PC-3 (cell line): ENCODE measurements around the gene RAB34. TPM values are rescaled to one million over a fixed set of nuclear protein-coding genes. Genes with fewer than 3 reads are reported as not detected.

Source experiments
- ATAC-seq: fragments of 200-7000 bp; cut with Tn5 transposase; 2 replicates; pipeline ENCODE4 v1.9.1; 2020; ENCODE audit warnings: mild to moderate bottlenecking, moderate library complexity
- BruUV-seq: library from RNA; stranded (reverse); fragments of 400-500 nt; replicated peaks from 2 replicates; lab custom pipeline; 2021; lab: Mats Ljungman, UMichigan
- CTCF ChIA-PET: fragments of 300-600 bp; sonication (Branson Sonifier 250); formaldehyde crosslinking; loops from one replicate; lab custom pipeline; 2022; ENCODE audit warnings: antibody characterized with exemption; lab: Charles Lee
- POLR2A ChIA-PET: fragments of 300-600 bp; sonication (Branson Sonifier 250); formaldehyde crosslinking; loops from one replicate; lab custom pipeline; 2022; ENCODE audit warnings: antibody characterized with exemption; ENCODE audit not compliant: unreplicated experiment; lab: Charles Lee
- DNase-seq: peaks from one replicate; pipeline ENCODE4 v3.0.0-alpha.2; 2015
- H2AFZ ChIP-seq: fragments of 300-600 bp; sonication (generic); 2 replicates; pipeline ENCODE4 v1.6.0; 2016; ENCODE audit warnings: antibody characterized with exemption, low read length
- H3F3A ChIP-seq: fragments of 300-600 bp; sonication (generic); one replicate; pipeline ENCODE4 v1.6.0; 2017; ENCODE audit warnings: antibody characterized with exemption, low read length, control low read depth, mild to moderate bottlenecking; ENCODE audit not compliant: unreplicated experiment
- H3K27ac ChIP-seq: fragments of 300-600 bp; sonication (generic); 2 replicates; pipeline ENCODE4 v1.5.1; 2016; ENCODE audit warnings: mild to moderate bottlenecking, low read length
- H3K27me3 ChIP-seq: fragments of 300-600 bp; sonication (generic); 2 replicates; pipeline ENCODE4 v1.6.1; 2016; ENCODE audit warnings: low read length, mixed read lengths
- H3K36me3 ChIP-seq: fragments of 300-600 bp; sonication (generic); 2 replicates; pipeline ENCODE4 v1.6.1; 2016; ENCODE audit warnings: low read depth, mixed run types, low read length, mixed read lengths
- H3K4me1 ChIP-seq: fragments of 300-600 bp; sonication (generic); 2 replicates; pipeline ENCODE4 v1.5.1; 2016; ENCODE audit warnings: low read length; ENCODE audit not compliant: insufficient read depth
- H3K4me2 ChIP-seq: fragments of 300-600 bp; sonication (generic); 2 replicates; pipeline ENCODE4 v1.6.0; 2016; ENCODE audit warnings: low read length
- H3K4me3 ChIP-seq: fragments of 300-600 bp; sonication (generic); 2 replicates; pipeline ENCODE4 v1.5.1; 2016; ENCODE audit warnings: mild to moderate bottlenecking, low read length, mixed read lengths
- H3K79me2 ChIP-seq: fragments of 300-600 bp; sonication (generic); 2 replicates; pipeline ENCODE4 v1.6.1; 2017; ENCODE audit warnings: low read length, mixed read lengths
- H3K9ac ChIP-seq: fragments of 300-600 bp; sonication (generic); 2 replicates; pipeline ENCODE4 v1.6.0; 2016; ENCODE audit warnings: mild to moderate bottlenecking, low read length
- H3K9me2 ChIP-seq: fragments of 300-600 bp; sonication (generic); replicated peaks from 2 replicates; pipeline ENCODE4 v1.6.1; 2016; ENCODE audit warnings: mixed run types, low read length, mixed read lengths
- H3K9me3 ChIP-seq: fragments of 300-600 bp; sonication (generic); 2 replicates; pipeline ENCODE4 v1.6.1; 2016; ENCODE audit warnings: low read length, mixed read lengths
- H4K20me1 ChIP-seq: fragments of 300-600 bp; sonication (generic); 2 replicates; pipeline ENCODE4 v1.6.1; 2016; ENCODE audit warnings: low read length, mixed read lengths
- CTCF ChIP-seq: fragments of 300-600 bp; sonication (generic); conservative IDR thresholded peaks from 2 replicates; pipeline ENCODE4 v1.5.1; 2017; ENCODE audit warnings: antibody characterized with exemption, low read depth, mild to moderate bottlenecking, low read length
- EZH2 ChIP-seq: fragments of 300-600 bp; sonication (generic); IDR thresholded peaks from one replicate; pipeline ENCODE4 v1.6.1; 2017; ENCODE audit warnings: antibody characterized with exemption, mild to moderate bottlenecking, low read length; ENCODE audit not compliant: unreplicated experiment
- EZH2phosphoT487 ChIP-seq: fragments of 300-600 bp; sonication (generic); IDR thresholded peaks from 2 replicates; pipeline ENCODE4 v1.6.1; 2018; ENCODE audit warnings: mild to moderate bottlenecking, antibody characterized with exemption, low read length, borderline replicate concordance
- intact Hi-C: fragments of 100-400 bp; cut with micrococcal nuclease; formaldehyde crosslinking; loops from 2 replicates; pipeline ENCODE4 v1.9.0; 2023
- total RNA-seq: library from RNA; depleted of rRNA; stranded (reverse); fragments of >200 nt; gene quantifications from 2 replicates; pipeline ENCODE4 v1.2.3, GENCODE V29; 2014

RAB34 gene
- total RNA-seq, 1 experiment from 2014 or later, result 211 TPM

DNA sequence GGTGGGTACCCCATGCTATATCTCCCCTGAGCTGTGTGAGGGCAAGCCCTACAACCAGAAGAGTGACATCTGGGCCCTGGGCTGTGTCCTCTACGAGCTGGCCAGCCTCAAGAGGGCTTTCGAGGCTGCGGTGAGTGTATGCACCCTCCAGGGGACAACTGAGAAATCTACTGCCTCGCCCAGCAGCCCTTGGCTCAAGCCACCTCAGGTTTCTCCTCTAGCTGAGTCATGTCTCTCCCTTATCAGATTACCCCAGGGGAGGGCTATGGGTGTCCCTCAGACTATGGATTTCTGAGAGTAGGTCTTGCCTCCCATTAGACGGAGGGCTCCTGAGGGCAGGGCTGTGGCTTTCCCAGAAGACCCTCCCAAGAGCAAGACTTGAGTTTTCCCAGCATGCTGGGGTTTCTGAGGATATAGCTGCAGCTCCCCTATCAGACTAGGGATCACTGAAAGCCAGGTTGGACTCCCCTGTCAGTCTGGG is 17.6 kb upstream of the RAB34 start:
- TF ChIP-seq CTCF (no peak), EZH2phosphoT487 (no peak), EZH2 (no peak)
- peaks cover 9% of the 10 kb centered on the region; the same call in 1 of the 2 replicates for H3K4me1 ChIP-seq
- ChIA-PET POLR2A (interaction anchor here (0.5 kb wide), 1 partner anchor 24 kb away, joined by 6 read pairs; the partner anchor contains the start of gene PROCA1), CTCF (interaction anchor here (1.5 kb wide), 1 partner anchor 9 kb away, joined by 5 read pairs; the partner anchor contains the start of gene TLCD1)
- no peak overlapping the region for H2AFZ ChIP-seq
- H3K9me3 ChIP-seq, result no peaks in the 10 kb centered on the region
- peak overlapping the region; percentile 46 for H3K4me2 ChIP-seq
- intact Hi-C loops, result no loop called here
- no peaks in the 10 kb centered on the region for H3K79me2 ChIP-seq
- no peaks in the 10 kb centered on the region for H3K9me2 ChIP-seq
- no TSS peak for BruUV-seq
- peak overlapping the region; percentile 32; the same call in 1 of the 2 replicates for H3K27ac ChIP-seq
- no peaks in the 10 kb centered on the region for H3K27me3 ChIP-seq
- no peaks in the 10 kb centered on the region for H3F3A ChIP-seq
- no peak overlapping the region for H3K9ac ChIP-seq
- no peaks in the 10 kb centered on the region for H3K36me3 ChIP-seq
- DNase-seq (peak; percentile 57), ATAC-seq (peak; percentile 88)
- H4K20me1 ChIP-seq, result no peaks in the 10 kb centered on the region
- no peak overlapping the region for H3K4me3 ChIP-seq

- Histone ChIP-seq H3K9me3 (no peaks in the 10 kb centered on the region), H2AFZ (no peak overlapping the region), H3K79me2 (no peaks in the 10 kb centered on the region), H3K4me1 (peaks cover 10% of the 10 kb centered on the region), H3K27ac (peak overlapping the region; percentile 32; the same call in 1 of the 2 replicates), H3K27me3 (no peaks in the 10 kb centered on the region), H3K4me3 (no peak overlapping the region), H3K36me3 (no peaks in the 10 kb centered on the region), H3K4me2 (peak overlapping the region; percentile 46), H3K9ac (no peak overlapping the region), H4K20me1 (no peaks in the 10 kb centered on the region), H3K9me2 (no peaks in the 10 kb centered on the region), H3F3A (no peaks in the 10 kb centered on the region)
- DNase-seq (no peak), ATAC-seq (no peak)
- POLR2A ChIA-PET, result interaction anchor here (0.5 kb wide), 1 partner anchor 23 kb away, joined by 6 read pairs; the partner anchor contains the start of gene PROCA1
- CTCF ChIA-PET, result interaction anchor here (1.5 kb wide), 1 partner anchor 8 kb away, joined by 5 read pairs; the partner anchor contains the start of gene TLCD1
- no TSS peak for BruUV-seq
- intact Hi-C loops, result no loop called here
- TF ChIP-seq EZH2phosphoT487, result no peak
Observed at GRCh38 chr17:28734712-28735241, 17.1 kb upstream of the RAB34 start.

- H3K9me3 ChIP-seq, result no peaks in the 10 kb centered on the region
- no peak overlapping the region for H3K9ac ChIP-seq
- no peak overlapping the region for H3K4me3 ChIP-seq
- ATAC-seq (no peak), DNase-seq (no peak)
- H4K20me1 ChIP-seq, result no peaks in the 10 kb centered on the region
- H3F3A ChIP-seq, result no peaks in the 10 kb centered on the region
- H3K79me2 ChIP-seq, result no peaks in the 10 kb centered on the region
- H3K4me1 ChIP-seq, result peaks cover 13% of the 10 kb centered on the region
- BruUV-seq, result no TSS peak
- H3K27ac ChIP-seq, result no peak overlapping the region; the same call in 1 of the 2 replicates
- H3K4me2 ChIP-seq, result no peak overlapping the region
- H3K9me2 ChIP-seq, result no peaks in the 10 kb centered on the region
- ChIA-PET POLR2A (no interaction called here), CTCF (no interaction called here)
- H2AFZ ChIP-seq, result no peak overlapping the region
- no peaks in the 10 kb centered on the region for H3K36me3 ChIP-seq
- TF ChIP-seq EZH2phosphoT487 (no peak), EZH2 (no peak), CTCF (no peak)
- intact Hi-C loops, result no loop called here
- H3K27me3 ChIP-seq, result no peaks in the 10 kb centered on the region
Observed at GRCh38 chr17:28733346-28733745, 15.7 kb upstream of the RAB34 start.
